ENCODE results near the gene DEFB108B.
"Not testable (repeated sequence)": the region's sequence is repeated elsewhere in the genome, so short reads cannot be mapped to it uniquely, and the experiment has no call there.

- TF ChIP-seq EZH2 (IDR thresholded peaks at IDR 0.05; ENCODE audit: borderline replicate concordance, insufficient read depth, low read length, poor library complexity, severe bottlenecking); EP300 (conservative IDR thresholded peaks at IDR 0.05; ENCODE audit: poor library complexity, severe bottlenecking); TAF1 (IDR thresholded peaks at IDR 0.05; ENCODE audit: low read depth); SMC3 (conservative IDR thresholded peaks at IDR 0.05; ENCODE audit: poor library complexity); POLR2AphosphoS5 (IDR thresholded peaks at IDR 0.05): not testable (repeated sequence)
- TF ChIP-seq, protein P1, sequence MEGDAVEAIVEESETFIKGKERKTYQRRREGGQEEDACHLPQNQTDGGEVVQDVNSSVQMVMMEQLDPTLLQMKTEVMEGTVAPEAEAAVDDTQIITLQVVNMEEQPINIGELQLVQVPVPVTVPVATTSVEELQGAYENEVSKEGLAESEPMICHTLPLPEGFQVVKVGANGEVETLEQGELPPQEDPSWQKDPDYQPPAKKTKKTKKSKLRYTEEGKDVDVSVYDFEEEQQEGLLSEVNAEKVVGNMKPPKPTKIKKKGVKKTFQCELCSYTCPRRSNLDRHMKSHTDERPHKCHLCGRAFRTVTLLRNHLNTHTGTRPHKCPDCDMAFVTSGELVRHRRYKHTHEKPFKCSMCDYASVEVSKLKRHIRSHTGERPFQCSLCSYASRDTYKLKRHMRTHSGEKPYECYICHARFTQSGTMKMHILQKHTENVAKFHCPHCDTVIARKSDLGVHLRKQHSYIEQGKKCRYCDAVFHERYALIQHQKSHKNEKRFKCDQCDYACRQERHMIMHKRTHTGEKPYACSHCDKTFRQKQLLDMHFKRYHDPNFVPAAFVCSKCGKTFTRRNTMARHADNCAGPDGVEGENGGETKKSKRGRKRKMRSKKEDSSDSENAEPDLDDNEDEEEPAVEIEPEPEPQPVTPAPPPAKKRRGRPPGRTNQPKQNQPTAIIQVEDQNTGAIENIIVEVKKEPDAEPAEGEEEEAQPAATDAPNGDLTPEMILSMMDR (IDR thresholded peaks at IDR 0.05; ENCODE audit: poor library complexity, severe bottlenecking), result not testable (repeated sequence)
Measured at GRCh38 chr11:71786848-71787097, 46.2 kb upstream of the DEFB108B start.

Measured in neural cell (in vitro differentiated cells).